GM12874 (cell line): ENCODE measurements around the gene CH25H.

Experiments used
- CTCF ChIP-seq: IDR thresholded peaks from 2 replicates; pipeline ENCODE4 v1.5.1; 2011; ENCODE audit warnings: low read depth, mild to moderate bottlenecking, control low read depth, low read length, moderate library complexity; ENCODE audit not compliant: insufficient read depth

Gene CH25H

GRCh38 chr10:89207181-89207800, at the start of gene CH25H:
Gene CH25H, minus strand, starts transcription at chr10:89207317. Its CDS starts 25 bp downstream, at chr10:89207292.
- no peak for TF ChIP-seq CTCF

GRCh38 chr10:89256340-89256739, 49.2 kb upstream of the CH25H start:
- TF ChIP-seq CTCF = no peak

- no peak for TF ChIP-seq CTCF
Observed at GRCh38 chr10:89255793-89256192, 48.7 kb upstream of the CH25H start.

GRCh38 chr10:89252225-89252585, 45.1 kb upstream of the CH25H start:
- no peak for TF ChIP-seq CTCF

GRCh38 chr10:89251409-89252224, 44.5 kb upstream of the CH25H start, which contains the start of gene LIPA:
Gene LIPA, minus strand, starts transcription at chr10:89251775. Its CDS starts 4,127 bp downstream, at chr10:89247648.
- no peak for TF ChIP-seq CTCF

GRCh38 chr10:89250865-89251408, 43.8 kb upstream of the CH25H start:
- no peak for TF ChIP-seq CTCF

- no peak for TF ChIP-seq CTCF
Observed at GRCh38 chr10:89248990-89249389, 41.9 kb upstream of the CH25H start.
